ENCODE measurements around the gene MAGI2.

- TF ChIP-seq, protein P1, sequence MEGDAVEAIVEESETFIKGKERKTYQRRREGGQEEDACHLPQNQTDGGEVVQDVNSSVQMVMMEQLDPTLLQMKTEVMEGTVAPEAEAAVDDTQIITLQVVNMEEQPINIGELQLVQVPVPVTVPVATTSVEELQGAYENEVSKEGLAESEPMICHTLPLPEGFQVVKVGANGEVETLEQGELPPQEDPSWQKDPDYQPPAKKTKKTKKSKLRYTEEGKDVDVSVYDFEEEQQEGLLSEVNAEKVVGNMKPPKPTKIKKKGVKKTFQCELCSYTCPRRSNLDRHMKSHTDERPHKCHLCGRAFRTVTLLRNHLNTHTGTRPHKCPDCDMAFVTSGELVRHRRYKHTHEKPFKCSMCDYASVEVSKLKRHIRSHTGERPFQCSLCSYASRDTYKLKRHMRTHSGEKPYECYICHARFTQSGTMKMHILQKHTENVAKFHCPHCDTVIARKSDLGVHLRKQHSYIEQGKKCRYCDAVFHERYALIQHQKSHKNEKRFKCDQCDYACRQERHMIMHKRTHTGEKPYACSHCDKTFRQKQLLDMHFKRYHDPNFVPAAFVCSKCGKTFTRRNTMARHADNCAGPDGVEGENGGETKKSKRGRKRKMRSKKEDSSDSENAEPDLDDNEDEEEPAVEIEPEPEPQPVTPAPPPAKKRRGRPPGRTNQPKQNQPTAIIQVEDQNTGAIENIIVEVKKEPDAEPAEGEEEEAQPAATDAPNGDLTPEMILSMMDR (IDR thresholded peaks at IDR 0.05; ENCODE audit: borderline replicate concordance, extremely low read depth, low read length, poor library complexity, severe bottlenecking), result no peak
- no peak for TF ChIP-seq EZH2 (IDR thresholded peaks at IDR 0.05; ENCODE audit: borderline replicate concordance, low read depth, low read length, severe bottlenecking)
Measured at GRCh38 chr7:78786055-78786454, 667.4 kb downstream of the MAGI2 start.

Measured in DND-41 (cell line).